GM18508 (cell line): ENCODE data around the gene PSMD11.
"Not testable (repeated sequence)": the region's sequence is repeated elsewhere in the genome, so short reads cannot be mapped to it uniquely, and the experiment has no call there.

Experiments
- ATAC-seq: cut with Tn5 transposase; IDR thresholded peaks from one replicate; pipeline ENCODE4 v1.9.1; 2021; ENCODE audit warnings: moderate number of reproducible peaks; ENCODE audit not compliant: insufficient read depth, unreplicated experiment

PSMD11 gene

DNA sequence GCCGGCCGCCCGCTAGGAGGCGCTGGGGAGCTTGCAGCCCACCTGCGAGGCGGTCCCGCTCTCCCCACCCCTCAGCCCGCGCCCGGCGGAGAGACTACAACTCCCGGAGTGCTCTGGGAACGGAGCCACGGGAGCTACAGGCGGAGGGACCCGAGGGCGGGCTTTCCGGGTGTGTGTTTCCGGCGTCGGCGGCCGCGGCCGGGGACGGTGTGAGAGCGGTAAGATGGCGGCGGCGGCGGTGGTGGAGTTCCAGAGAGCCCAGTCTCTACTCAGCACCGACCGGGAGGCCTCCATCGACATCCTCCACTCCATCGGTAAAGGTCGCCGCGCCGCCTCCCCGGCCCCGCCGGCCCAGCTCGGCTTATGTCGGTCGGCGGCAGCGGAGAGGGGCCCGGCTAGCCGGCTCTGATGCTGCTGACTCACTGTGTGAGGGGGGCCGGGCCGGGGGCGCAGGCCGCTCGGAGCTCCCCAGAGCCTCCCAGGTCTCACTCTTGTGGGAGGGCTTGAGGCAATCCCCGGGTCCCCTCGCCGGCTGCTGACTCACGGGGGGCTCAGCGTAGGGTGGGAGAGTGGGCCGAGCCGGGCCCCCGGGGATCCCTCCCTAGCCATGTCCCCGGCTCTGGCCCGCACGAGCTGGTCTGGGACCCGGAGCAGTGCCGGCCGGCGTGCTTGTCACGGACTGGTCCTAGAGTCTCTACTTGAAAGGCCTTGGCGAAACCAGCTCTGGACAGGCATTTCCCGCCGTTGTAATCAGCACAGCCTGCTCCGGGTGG, at the start of gene PSMD11:
PSMD11 (plus strand) TSS at position 210 of the 773 bp plus-strand sequence; CDS start at position 224, 14 bp downstream.
- peak; percentile 70 for ATAC-seq

GRCh38 chr17:32396343-32396742, 48.0 kb upstream of the PSMD11 start:
- no peak for ATAC-seq

- no peak for ATAC-seq
Observed at GRCh38 chr17:32398946-32399345, 45.4 kb upstream of the PSMD11 start.

DNA sequence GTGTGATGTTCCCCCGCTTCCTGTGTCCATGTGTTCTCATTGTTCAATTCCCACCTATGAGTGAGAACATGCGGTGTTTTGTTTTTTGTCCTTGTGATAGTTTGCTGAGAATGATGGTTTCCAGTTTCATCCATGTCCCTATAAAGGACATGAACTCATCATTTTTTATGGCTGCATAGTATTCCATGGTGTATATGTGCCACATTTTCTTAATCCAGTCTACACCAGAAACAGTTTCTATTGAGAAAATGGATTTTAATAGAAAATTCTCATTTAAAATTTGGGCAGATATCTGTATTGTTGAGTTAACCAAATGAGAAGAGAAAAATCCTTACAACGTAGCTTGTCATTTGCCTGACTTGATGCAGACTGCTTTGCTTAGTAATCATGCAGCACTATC, 34.2 kb upstream of the PSMD11 start:
- ATAC-seq, result not testable (repeated sequence)

GRCh38 chr17:32426894-32427293, 17.4 kb upstream of the PSMD11 start:
- no peak for ATAC-seq

DNA sequence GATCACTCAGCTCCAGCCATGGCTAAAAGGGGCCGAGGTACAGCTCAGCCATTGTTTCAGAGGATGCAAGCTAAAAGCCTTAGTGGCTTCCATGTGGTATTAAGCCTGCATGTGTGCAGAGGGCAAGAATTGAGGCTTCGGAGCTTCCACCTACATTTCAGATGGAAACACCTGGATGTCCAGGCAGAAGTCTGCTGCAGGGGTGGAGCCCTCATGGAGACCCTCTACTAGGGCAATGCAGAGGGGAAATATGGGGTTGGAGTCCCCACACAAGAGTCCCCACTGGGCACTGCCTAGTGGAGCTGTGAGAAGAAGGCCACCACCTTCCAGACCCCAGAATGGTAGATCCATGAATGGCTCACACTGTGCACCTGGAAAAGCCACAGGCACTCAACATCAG, 14.7 kb upstream of the PSMD11 start:
- no peak for ATAC-seq

GRCh38 chr17:32440722-32441121, 3.6 kb upstream of the PSMD11 start:
- ATAC-seq, result no peak

- no peak for ATAC-seq
Observed at GRCh38 chr17:32441886-32442285, 2.4 kb upstream of the PSMD11 start.

GRCh38 chr17:32443827-32444300, 446 bp upstream of the PSMD11 start:
- no peak for ATAC-seq

- ATAC-seq, result peak; percentile 7
Observed at GRCh38 chr17:32445074-32445415, 735 bp downstream of the PSMD11 start.

GRCh38 chr17:32445497-32445896, 1.2 kb downstream of the PSMD11 start:
- ATAC-seq, result no peak

GRCh38 chr17:32445971-32446370, 1.7 kb downstream of the PSMD11 start:
- no peak for ATAC-seq

GRCh38 chr17:32446949-32447348, 2.6 kb downstream of the PSMD11 start:
- ATAC-seq, result no peak

DNA sequence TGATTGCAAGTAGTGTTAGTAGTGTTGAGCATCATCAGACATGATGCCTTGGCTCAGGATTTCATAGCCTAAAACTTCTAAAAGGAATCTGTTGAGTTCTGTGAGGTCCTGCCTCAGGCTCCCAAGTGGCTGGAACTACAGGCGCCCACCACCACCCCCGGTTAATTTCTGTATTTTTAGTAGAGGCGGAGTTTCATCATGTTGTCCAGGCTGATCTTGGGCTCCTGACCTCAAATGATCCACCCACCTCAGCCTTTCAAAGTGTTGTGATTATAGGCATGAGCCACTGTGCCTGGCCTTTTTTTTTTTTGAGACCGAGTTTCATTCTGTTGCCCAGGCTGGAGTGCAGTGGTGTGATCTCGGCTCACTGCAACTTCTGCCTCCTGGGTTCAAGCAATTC, 5.7 kb downstream of the PSMD11 start:
- ATAC-seq, result no peak

DNA sequence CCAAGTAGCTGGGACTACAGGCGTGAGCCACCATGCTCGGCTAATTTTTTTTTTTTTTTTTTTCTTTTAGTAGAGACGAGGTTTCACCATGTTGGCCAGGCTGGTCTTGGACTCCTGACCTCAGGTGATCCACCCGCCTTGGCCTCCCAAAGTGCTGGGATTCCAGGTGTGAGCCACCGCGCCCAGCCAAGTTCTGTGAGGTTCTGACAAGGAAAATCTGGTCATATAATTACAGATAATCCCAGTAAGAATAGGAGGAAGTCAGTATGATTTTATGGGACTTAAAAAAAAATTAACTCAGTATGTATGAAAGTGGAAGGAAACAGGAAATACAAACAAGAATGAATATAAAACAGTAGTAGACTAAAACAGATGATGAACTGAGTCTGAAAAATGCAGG, 6.1 kb downstream of the PSMD11 start:
- ATAC-seq, result not testable (repeated sequence)

- ATAC-seq, result no peak
Observed at GRCh38 chr17:32451879-32452278, 7.6 kb downstream of the PSMD11 start.

- ATAC-seq, result no peak
Observed at GRCh38 chr17:32452281-32452680, 8.0 kb downstream of the PSMD11 start.

DNA sequence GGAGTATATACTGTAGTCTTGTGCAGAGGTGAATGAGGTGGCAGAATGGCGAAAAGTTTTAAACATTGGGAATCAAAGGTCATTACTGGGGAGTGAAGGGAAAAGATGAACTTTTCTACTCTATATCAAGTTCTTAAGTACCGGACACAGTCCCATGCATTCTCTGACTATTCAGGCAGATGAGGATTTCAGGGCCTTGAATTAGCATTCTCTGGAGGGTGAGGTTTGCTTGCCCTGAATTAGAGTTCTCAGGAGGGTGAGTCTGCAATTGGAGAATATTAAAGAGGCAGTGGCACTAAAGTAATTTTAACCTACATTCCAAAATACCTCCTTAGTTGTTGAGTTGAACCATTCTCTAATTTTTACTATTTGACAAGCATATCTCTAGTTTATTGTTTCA, 9.1 kb downstream of the PSMD11 start:
- no peak for ATAC-seq

DNA sequence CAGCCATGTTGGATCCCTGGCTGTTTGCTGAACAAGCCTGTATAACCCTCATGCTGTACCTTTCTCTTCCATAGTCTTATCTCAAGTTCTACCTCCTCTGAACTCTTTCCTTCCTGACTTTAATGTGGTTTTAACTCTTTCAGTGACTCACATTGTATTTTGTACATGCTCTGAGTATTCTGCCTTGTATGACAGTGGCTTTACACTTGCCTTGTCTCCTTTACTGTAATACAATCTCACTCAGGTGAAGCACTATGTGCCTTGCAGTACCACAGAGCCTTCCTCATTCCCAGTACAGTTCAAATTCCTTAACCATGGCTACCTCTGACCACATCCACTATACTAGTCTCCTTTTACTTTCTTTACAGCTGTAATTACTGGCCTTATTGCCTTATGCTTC, 14.1 kb downstream of the PSMD11 start:
- ATAC-seq, result no peak

DNA sequence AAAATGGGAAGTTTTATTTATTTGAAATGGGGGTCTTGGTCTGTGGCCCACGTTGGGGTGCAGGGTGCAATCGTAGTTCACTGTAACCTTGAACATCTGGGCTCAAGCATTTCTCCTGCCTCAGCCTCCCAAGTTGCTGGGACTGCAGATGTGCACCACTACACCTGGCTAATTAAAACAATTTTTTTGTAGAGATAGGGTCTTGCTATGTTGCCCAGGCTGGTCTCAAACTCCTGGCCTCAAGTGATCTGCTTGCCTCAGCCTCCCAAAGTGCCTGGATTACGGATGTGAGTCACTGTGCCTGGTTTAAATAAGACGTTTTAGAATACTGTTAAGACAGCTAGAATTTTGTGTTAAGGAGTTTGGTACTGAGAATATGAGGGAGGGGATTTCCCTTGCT, 15.7 kb downstream of the PSMD11 start:
- no peak for ATAC-seq

GRCh38 chr17:32461498-32461852, 17.2 kb downstream of the PSMD11 start:
- ATAC-seq, result no peak

DNA sequence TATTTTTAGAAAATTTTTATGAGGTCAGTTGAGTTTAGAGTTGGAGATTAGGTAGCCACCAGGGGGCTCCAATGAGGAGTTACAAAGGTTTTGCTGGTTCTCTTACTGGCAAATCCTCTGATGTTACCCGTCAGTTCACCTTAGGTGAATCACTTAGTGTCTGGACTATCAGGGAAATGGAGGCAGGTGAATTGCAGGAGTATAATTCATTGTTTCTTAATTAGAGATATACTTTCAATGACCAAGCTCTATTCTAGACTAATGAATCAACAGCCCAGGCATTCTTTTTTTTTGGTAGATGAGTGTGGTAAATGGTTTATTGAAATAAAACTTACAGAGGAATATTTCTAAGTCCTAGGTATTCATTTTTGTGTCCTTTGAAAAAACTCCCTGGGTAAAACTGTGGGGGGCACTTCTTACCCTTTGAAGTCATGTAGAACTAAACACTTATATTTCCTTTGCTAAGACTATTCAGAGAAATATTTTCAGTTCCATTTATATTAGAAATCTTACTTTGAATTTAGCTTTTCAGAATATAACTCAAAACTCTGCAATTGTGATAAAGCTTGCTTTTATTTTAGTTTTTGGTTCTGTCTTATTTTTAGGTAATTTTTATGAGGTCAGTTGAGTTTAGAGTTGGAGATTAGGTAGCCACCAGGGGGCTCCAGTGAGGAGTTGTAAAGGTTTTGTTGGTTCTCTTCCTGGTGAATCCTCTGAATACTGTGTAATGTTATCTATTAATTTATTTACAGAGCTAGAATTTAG, 17.7 kb downstream of the PSMD11 start:
- no peak for ATAC-seq
